Stimulated activated CD8-positive, alpha-beta memory T cell treated with anti-CD3 and anti-CD28 coated beads, Interleukin-7, amount 100 ng/mL, for 1 hour (primary cell): Measurements from ENCODE around the gene AKT1.

Experiments
- DNase-seq, 2 donors: peaks; one replicate each; pipeline ENCODE4 v3.0.0-alpha.2; 2020; ENCODE audit warnings: low read depth in 2 of 2

Gene AKT1

DNA sequence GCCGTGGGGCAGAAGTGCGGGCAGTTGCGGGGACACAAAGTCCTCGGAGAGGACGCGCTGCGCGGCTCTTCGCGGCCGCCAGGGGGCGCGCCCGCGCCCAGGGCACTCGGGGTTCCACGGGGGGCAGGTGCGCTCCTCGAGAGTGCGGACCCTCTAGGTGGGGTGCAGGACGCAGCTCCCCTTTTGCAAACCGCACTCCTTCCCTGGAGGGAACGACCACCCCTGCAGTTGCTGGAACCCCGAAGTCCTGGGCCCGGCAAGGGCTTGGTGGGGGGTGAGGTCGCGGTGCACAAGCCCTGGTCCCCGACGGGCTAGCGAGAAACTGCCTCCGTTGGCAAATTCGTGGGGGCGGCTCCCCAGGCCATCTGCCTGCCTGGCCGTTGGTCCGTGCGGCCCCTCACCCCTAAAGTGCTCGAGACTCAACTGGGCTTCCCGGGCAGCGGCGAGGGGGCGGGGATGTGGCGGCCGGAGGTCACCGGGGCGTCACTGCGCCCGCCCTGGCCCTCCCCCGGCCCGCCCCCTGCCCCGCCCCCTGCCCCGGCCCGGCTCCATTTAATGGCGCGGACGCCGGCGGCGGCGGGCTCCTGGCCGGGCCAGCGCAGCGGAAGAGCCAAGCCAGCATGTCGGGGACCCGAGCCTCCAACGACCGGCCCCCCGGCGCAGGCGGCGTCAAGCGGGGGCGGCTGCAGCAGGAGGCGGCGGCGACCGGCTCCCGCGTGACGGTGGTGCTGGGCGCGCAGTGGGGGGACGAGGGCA lies 71.7 kb downstream of the AKT1 start, which contains the start of gene ADSS1:
Gene ADSS1, plus strand, starts transcription at position 579 of the 756 bp plus-strand sequence. Its CDS starts 42 bp downstream, at position 621.
- DNase-seq = peak; percentile 25 to 27

DNA sequence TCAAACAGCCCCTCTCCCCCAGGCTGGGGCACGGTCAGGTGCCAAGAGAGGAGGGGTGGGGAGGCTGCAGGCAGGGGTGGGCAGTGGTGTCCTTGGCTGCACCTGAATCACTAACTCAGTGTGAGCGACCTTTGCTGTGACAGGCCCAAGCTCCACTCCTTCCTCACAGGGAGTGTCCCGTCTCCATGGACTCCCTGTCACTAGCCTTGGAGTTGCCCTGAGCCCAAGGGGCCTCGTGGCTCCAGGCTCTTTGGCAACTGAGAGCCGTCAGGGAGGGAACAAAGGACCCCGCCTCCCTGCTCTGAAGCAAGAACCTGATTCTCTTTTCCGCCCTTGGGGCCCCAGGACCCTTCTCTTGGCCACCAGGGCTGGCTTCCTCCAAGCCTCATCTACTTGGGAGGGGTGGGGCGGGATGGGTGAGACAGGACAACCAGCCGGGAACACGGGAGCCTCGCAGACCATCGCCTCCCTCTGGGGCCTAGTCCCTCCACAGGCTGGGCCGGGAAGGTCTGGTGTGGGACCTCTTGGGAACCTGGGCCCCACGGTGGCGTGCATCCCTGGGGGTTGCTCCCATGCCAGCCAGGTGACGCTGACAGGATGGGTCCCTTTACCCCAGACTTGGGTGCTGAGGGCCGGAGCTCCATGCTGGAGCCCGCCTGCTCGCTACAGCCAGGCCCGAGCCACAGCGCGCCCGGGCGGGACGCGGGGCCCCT lies 72.5 kb downstream of the AKT1 start:
- DNase-seq = no peak

DNA sequence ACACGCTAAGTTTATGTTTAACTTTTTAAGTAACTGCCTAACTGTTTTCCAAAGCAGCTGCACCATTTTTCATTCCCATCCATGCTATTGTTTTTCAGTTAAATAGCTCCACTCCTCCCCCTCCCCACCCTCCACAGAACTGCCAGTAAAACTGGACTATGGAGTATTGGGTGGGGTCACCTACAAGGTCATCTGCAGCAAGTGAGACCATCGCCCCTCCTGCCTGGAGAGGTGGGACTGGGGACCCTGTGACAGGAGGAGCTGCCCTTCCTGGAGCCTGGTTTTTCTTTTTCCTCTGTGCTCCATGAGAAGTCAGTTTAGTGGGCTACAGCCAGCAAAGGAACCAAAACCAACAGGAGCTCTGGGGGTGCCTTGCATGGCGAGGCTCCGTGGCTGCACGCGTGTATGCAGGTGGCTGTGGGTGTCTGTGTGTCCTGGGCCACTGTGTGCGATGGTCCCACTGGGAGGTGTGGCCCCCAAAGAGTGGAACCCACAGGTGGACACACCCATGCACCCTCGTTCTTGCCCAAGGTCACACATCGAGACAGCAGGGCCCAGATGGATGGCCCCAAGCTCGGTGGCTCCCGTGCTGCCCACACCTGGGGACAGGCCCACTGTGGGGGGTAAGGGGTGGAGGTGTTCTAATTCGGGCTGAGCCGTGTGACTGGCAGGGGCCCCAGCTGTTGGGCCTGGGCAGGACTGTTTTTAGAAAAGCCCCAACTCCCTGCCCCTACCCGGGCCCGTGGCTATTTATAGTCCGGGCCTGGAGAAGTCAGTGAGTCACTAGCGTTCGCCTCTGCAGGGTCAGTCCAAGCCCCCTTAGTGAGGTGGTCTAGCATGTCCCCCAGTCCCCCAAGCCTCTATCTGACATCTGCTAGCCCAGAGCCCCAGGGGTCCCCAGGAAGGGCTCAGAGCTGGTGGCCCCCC lies 73.8 kb downstream of the AKT1 start:
- DNase-seq = no peak
